ENCODE data around the gene COBLL1.

COBLL1 gene

GRCh38 chr2:164745012-164745797 lies 96.4 kb downstream of the COBLL1 start:
- no CpG with 5 or more reads among the region's 5 CpGs for WGBS (ENCODE audit: extremely low coverage, insufficient coverage, low lambda C conversion rate)
- H2BK15ac ChIP-seq (replicated peaks; ENCODE audit: low read depth) = no peak overlapping the region
- H3K79me2 ChIP-seq (ENCODE audit: control insufficient read depth, insufficient read depth, low read length) = no peaks in the 10 kb centered on the region
- no peak overlapping the region for H3K27ac ChIP-seq (ENCODE audit: low read depth, low read length)
- H3K79me1 ChIP-seq (ENCODE audit: low read length) = no peaks in the 10 kb centered on the region
- no peaks in the 10 kb centered on the region for H3K36me3 ChIP-seq (ENCODE audit: control insufficient read depth, insufficient read depth, low read length)
- H3K4ac ChIP-seq (ENCODE audit: low read depth, low read length) = no peak overlapping the region
- no peak overlapping the region for H3K18ac ChIP-seq (ENCODE audit: low read length)
- H3K4me3 ChIP-seq (ENCODE audit: low read length) = no peak overlapping the region
- no peaks in the 10 kb centered on the region for H3K27me3 ChIP-seq (ENCODE audit: insufficient read depth, low read length, poor library complexity)
- no peak overlapping the region for H4K5ac ChIP-seq (ENCODE audit: low read length)
- no peak for DNase-seq
- no peak overlapping the region for H3K9ac ChIP-seq (ENCODE audit: low read length)
- H3K4me1 ChIP-seq (ENCODE audit: control insufficient read depth, low read depth, low read length) = peaks cover 1% of the 10 kb centered on the region
- H2BK120ac ChIP-seq (ENCODE audit: low read depth, low read length) = no peak overlapping the region
- no peak overlapping the region for H3K56ac ChIP-seq (ENCODE audit: low read length)
- H2BK5ac ChIP-seq (ENCODE audit: low read length) = no peak overlapping the region
- H3K23ac ChIP-seq (ENCODE audit: low read length) = no peak overlapping the region
- H4K8ac ChIP-seq (ENCODE audit: low read depth, low read length) = no peak overlapping the region
- H3K4me2 ChIP-seq (ENCODE audit: low read length) = no peak overlapping the region
- no peak overlapping the region for H2AK5ac ChIP-seq (ENCODE audit: low read length)

- Histone ChIP-seq H3K9ac (ENCODE audit: low read length) (no peak overlapping the region), H3K79me1 (ENCODE audit: low read length) (no peaks in the 10 kb centered on the region), H3K23ac (ENCODE audit: low read length) (no peak overlapping the region), H3K4me3 (ENCODE audit: low read length) (no peak overlapping the region), H2AK5ac (ENCODE audit: low read length) (no peak overlapping the region), H3K18ac (ENCODE audit: low read length) (no peak overlapping the region), H3K27me3 (ENCODE audit: insufficient read depth, low read length, poor library complexity) (no peaks in the 10 kb centered on the region), H2BK15ac (replicated peaks; ENCODE audit: low read depth) (no peak overlapping the region), H2BK120ac (ENCODE audit: low read depth, low read length) (no peak overlapping the region), H4K5ac (ENCODE audit: low read length) (no peak overlapping the region), H3K27ac (ENCODE audit: low read depth, low read length) (no peak overlapping the region), H3K56ac (ENCODE audit: low read length) (no peak overlapping the region), H2BK5ac (ENCODE audit: low read length) (no peak overlapping the region), H3K36me3 (ENCODE audit: control insufficient read depth, insufficient read depth, low read length) (no peaks in the 10 kb centered on the region), H3K4ac (ENCODE audit: low read depth, low read length) (no peak overlapping the region), H3K79me2 (ENCODE audit: control insufficient read depth, insufficient read depth, low read length) (no peaks in the 10 kb centered on the region), H4K8ac (ENCODE audit: low read depth, low read length) (no peak overlapping the region), H3K4me2 (ENCODE audit: low read length) (no peak overlapping the region), H3K4me1 (ENCODE audit: control insufficient read depth, low read depth, low read length) (peaks cover 1% of the 10 kb centered on the region)
- no peak for DNase-seq
- no CpG with 5 or more reads among the region's 4 CpGs for WGBS (ENCODE audit: extremely low coverage, insufficient coverage, low lambda C conversion rate)
These were observed 98.8 kb downstream of the COBLL1 start for GRCh38 chr2:164742738-164743317.

- peaks cover under 1% of the 10 kb centered on the region for H3K4me1 ChIP-seq (ENCODE audit: control insufficient read depth, low read depth, low read length)
- H3K79me2 ChIP-seq (ENCODE audit: control insufficient read depth, insufficient read depth, low read length) = no peaks in the 10 kb centered on the region
- no peak overlapping the region for H4K5ac ChIP-seq (ENCODE audit: low read length)
- no peak overlapping the region for H3K9ac ChIP-seq (ENCODE audit: low read length)
- H3K27me3 ChIP-seq (ENCODE audit: insufficient read depth, low read length, poor library complexity) = no peaks in the 10 kb centered on the region
- no peak overlapping the region for H3K56ac ChIP-seq (ENCODE audit: low read length)
- no peak overlapping the region for H3K4ac ChIP-seq (ENCODE audit: low read depth, low read length)
- no peak overlapping the region for H2AK5ac ChIP-seq (ENCODE audit: low read length)
- H3K4me3 ChIP-seq (ENCODE audit: low read length) = no peak overlapping the region
- H3K36me3 ChIP-seq (ENCODE audit: control insufficient read depth, insufficient read depth, low read length) = no peaks in the 10 kb centered on the region
- no peak overlapping the region for H3K23ac ChIP-seq (ENCODE audit: low read length)
- H3K18ac ChIP-seq (ENCODE audit: low read length) = no peak overlapping the region
- no peak overlapping the region for H2BK120ac ChIP-seq (ENCODE audit: low read depth, low read length)
- no CpG with 5 or more reads among the region's 3 CpGs for WGBS (ENCODE audit: extremely low coverage, insufficient coverage, low lambda C conversion rate)
- peak; percentile 18 for DNase-seq
- H2BK5ac ChIP-seq (ENCODE audit: low read length) = no peak overlapping the region
- H3K79me1 ChIP-seq (ENCODE audit: low read length) = no peaks in the 10 kb centered on the region
- H3K27ac ChIP-seq (ENCODE audit: low read depth, low read length) = no peak overlapping the region
- no peak overlapping the region for H4K8ac ChIP-seq (ENCODE audit: low read depth, low read length)
- no peak overlapping the region for H3K4me2 ChIP-seq (ENCODE audit: low read length)
- no peak overlapping the region for H2BK15ac ChIP-seq (replicated peaks; ENCODE audit: low read depth)
These were observed 101.7 kb downstream of the COBLL1 start for GRCh38 chr2:164739966-164740365.

- H3K56ac ChIP-seq (ENCODE audit: low read length) = no peak overlapping the region
- H3K4me2 ChIP-seq (ENCODE audit: low read length) = no peak overlapping the region
- WGBS (ENCODE audit: extremely low coverage, insufficient coverage, low lambda C conversion rate) = no CpG with 5 or more reads among the region's 9 CpGs
- no peaks in the 10 kb centered on the region for H3K79me1 ChIP-seq (ENCODE audit: low read length)
- no peaks in the 10 kb centered on the region for H3K79me2 ChIP-seq (ENCODE audit: control insufficient read depth, insufficient read depth, low read length)
- no peak overlapping the region for H3K23ac ChIP-seq (ENCODE audit: low read length)
- H3K4me1 ChIP-seq (ENCODE audit: control insufficient read depth, low read depth, low read length) = peaks cover 7% of the 10 kb centered on the region
- H3K27ac ChIP-seq (ENCODE audit: low read depth, low read length) = no peak overlapping the region
- H2BK5ac ChIP-seq (ENCODE audit: low read length) = no peak overlapping the region
- H3K27me3 ChIP-seq (ENCODE audit: insufficient read depth, low read length, poor library complexity) = no peaks in the 10 kb centered on the region
- H4K8ac ChIP-seq (ENCODE audit: low read depth, low read length) = no peak overlapping the region
- no peak overlapping the region for H4K5ac ChIP-seq (ENCODE audit: low read length)
- no peaks in the 10 kb centered on the region for H3K36me3 ChIP-seq (ENCODE audit: control insufficient read depth, insufficient read depth, low read length)
- no peak overlapping the region for H2AK5ac ChIP-seq (ENCODE audit: low read length)
- no peak overlapping the region for H3K18ac ChIP-seq (ENCODE audit: low read length)
- H3K4me3 ChIP-seq (ENCODE audit: low read length) = no peak overlapping the region
- H3K9ac ChIP-seq (ENCODE audit: low read length) = no peak overlapping the region
- DNase-seq = peak; percentile 90
- H2BK15ac ChIP-seq (replicated peaks; ENCODE audit: low read depth) = no peak overlapping the region
- H2BK120ac ChIP-seq (ENCODE audit: low read depth, low read length) = no peak overlapping the region
- no peak overlapping the region for H3K4ac ChIP-seq (ENCODE audit: low read depth, low read length)
These were observed 104.0 kb downstream of the COBLL1 start for GRCh38 chr2:164737612-164738081.

- Histone ChIP-seq H3K4me1 (ENCODE audit: control insufficient read depth, low read depth, low read length) (peaks cover 7% of the 10 kb centered on the region), H2BK120ac (ENCODE audit: low read depth, low read length) (no peak overlapping the region), H2BK5ac (ENCODE audit: low read length) (no peak overlapping the region), H3K56ac (ENCODE audit: low read length) (no peak overlapping the region), H3K4me2 (ENCODE audit: low read length) (no peak overlapping the region), H3K36me3 (ENCODE audit: control insufficient read depth, insufficient read depth, low read length) (no peaks in the 10 kb centered on the region), H2AK5ac (ENCODE audit: low read length) (no peak overlapping the region), H3K27ac (ENCODE audit: low read depth, low read length) (no peak overlapping the region), H4K8ac (ENCODE audit: low read depth, low read length) (no peak overlapping the region), H3K4me3 (ENCODE audit: low read length) (no peak overlapping the region), H4K5ac (ENCODE audit: low read length) (no peak overlapping the region), H2BK15ac (replicated peaks; ENCODE audit: low read depth) (no peak overlapping the region), H3K9ac (ENCODE audit: low read length) (no peak overlapping the region), H3K79me1 (ENCODE audit: low read length) (no peaks in the 10 kb centered on the region), H3K18ac (ENCODE audit: low read length) (no peak overlapping the region), H3K27me3 (ENCODE audit: insufficient read depth, low read length, poor library complexity) (no peaks in the 10 kb centered on the region), H3K79me2 (ENCODE audit: control insufficient read depth, insufficient read depth, low read length) (no peaks in the 10 kb centered on the region), H3K23ac (ENCODE audit: low read length) (no peak overlapping the region), H3K4ac (ENCODE audit: low read depth, low read length) (no peak overlapping the region)
- DNase-seq = no peak
- WGBS (ENCODE audit: extremely low coverage, insufficient coverage, low lambda C conversion rate) = no CpG with 5 or more reads among the region's 4 CpGs
These were observed 106.2 kb downstream of the COBLL1 start for GRCh38 chr2:164735309-164735919.
